H1 (cell line): ENCODE results near the gene SEPTIN5. TPM values are rescaled to one million over a fixed set of nuclear protein-coding genes. Genes with fewer than 3 reads are reported as not detected.

Source experiments
- CTCF ChIA-PET: fragments of 300-600 bp; sonication (Branson Sonifier 250); formaldehyde crosslinking; loops from one replicate; lab custom pipeline; 2021; ENCODE audit not compliant: partially characterized antibody; lab: Charles Lee
- POLR2A ChIA-PET: fragments of 300-600 bp; sonication (Branson Sonifier 250); formaldehyde crosslinking; loops from one replicate; lab custom pipeline; 2021; ENCODE audit warnings: inconsistent platforms; ENCODE audit not compliant: partially characterized antibody; lab: Charles Lee
- DNase-seq, 2 experiments: peaks; one replicate each; pipeline versions ENCODE4 v3.0.0 to v3.0.0-alpha.2; 2010 to 2022; ENCODE audit warnings: low spot score in 2 of 2, low read depth in 1 of 2, mixed read lengths in 1 of 2
- FAIRE-seq: peaks from 2 replicates; lab custom pipeline; 2011; peaks lifted over from hg19 to GRCh38; lab: Jason Lieb, UNC
- H2AFZ ChIP-seq: 2 replicates; pipeline ENCODE4 v1.8.1; 2012; ENCODE audit warnings: low read length, inconsistent platforms
- H2AK5ac ChIP-seq: 2 replicates; pipeline ENCODE4 v1.6.1; 2013; ENCODE audit warnings: low read depth, low read length
- H2BK120ac ChIP-seq: replicated peaks from 2 replicates; pipeline ENCODE3; 2013; ENCODE audit warnings: low read depth, low read length, inconsistent platforms
- H2BK12ac ChIP-seq: 2 replicates; pipeline ENCODE4 v1.6.1; 2013; ENCODE audit warnings: low read depth, low read length
- H2BK15ac ChIP-seq: 2 replicates; pipeline ENCODE4 v1.6.1; 2013; ENCODE audit warnings: low read length
- H2BK20ac ChIP-seq: 2 replicates; pipeline ENCODE4 v1.6.1; 2013; ENCODE audit warnings: low read length
- H2BK5ac ChIP-seq: 2 replicates; pipeline ENCODE4 v1.6.1; 2013; ENCODE audit warnings: low read depth, low read length
- H3K14ac ChIP-seq: 2 replicates; pipeline ENCODE4 v1.6.1; 2013; ENCODE audit warnings: inconsistent platforms; ENCODE audit not compliant: insufficient read length
- H3K18ac ChIP-seq: 2 replicates; pipeline ENCODE4 v1.6.1; 2013; ENCODE audit warnings: low read length; ENCODE audit errors: extremely low read depth
- H3K23ac ChIP-seq: 2 replicates; pipeline ENCODE4 v1.6.1; 2013; ENCODE audit warnings: inconsistent platforms; ENCODE audit not compliant: insufficient read length
- H3K23me2 ChIP-seq: 2 replicates; pipeline ENCODE4 v1.6.1; 2013; ENCODE audit warnings: low read depth, low read length
- H3K27ac ChIP-seq: 2 replicates; pipeline ENCODE4 v1.6.1; 2011; ENCODE audit warnings: low read depth, low read length, inconsistent platforms
- H3K27me3 ChIP-seq, 4 experiments: replicated peaks in 1 of 4; 1 replicate in 1 of 4; 2 replicates in 3 of 4; pipeline versions ENCODE4 v1.6.1 to v1.8.1; 2011 to 2013; ENCODE audit warnings: low read length in 3 of 4, mild to moderate bottlenecking in 3 of 4, inconsistent platforms in 2 of 4, mixed read lengths in 2 of 4, moderate library complexity in 1 of 4; ENCODE audit not compliant: control insufficient read depth in 3 of 4, insufficient read depth in 3 of 4; ENCODE audit errors: extremely low read depth in 1 of 4
- H3K36me3 ChIP-seq, 4 experiments: 2 replicates each; pipeline versions ENCODE4 v1.6.1 to v1.8.1; 2011 to 2013; ENCODE audit warnings: mild to moderate bottlenecking in 4 of 4, low read length in 3 of 4, moderate library complexity in 2 of 4, control low read depth in 1 of 4, inconsistent platforms in 1 of 4; ENCODE audit not compliant: insufficient read depth in 4 of 4, control insufficient read depth in 2 of 4
- H3K4ac ChIP-seq: replicated peaks from 2 replicates; pipeline ENCODE3; 2013; ENCODE audit warnings: low read length, low read depth, mixed read lengths, inconsistent platforms; ENCODE audit not compliant: insufficient read length
- H3K4me1 ChIP-seq, 4 experiments: replicated peaks in 1 of 4; 1 replicate in 1 of 4; 2 replicates in 3 of 4; pipeline versions ENCODE4 v1.6.1 to v1.8.1; 2011 to 2013; ENCODE audit warnings: low read length in 3 of 4, inconsistent platforms in 2 of 4, mixed read lengths in 1 of 4; ENCODE audit not compliant: insufficient read depth in 4 of 4, control insufficient read depth in 3 of 4
- H3K4me2 ChIP-seq, 2 experiments: 2 replicates each; pipeline versions ENCODE4 v1.6.1 to v1.8.1; 2011 to 2013; ENCODE audit warnings: low read depth in 2 of 2, low read length in 2 of 2, control low read depth in 1 of 2, inconsistent platforms in 1 of 2, mild to moderate bottlenecking in 1 of 2; ENCODE audit not compliant: insufficient read depth in 1 of 2
- H3K4me3 ChIP-seq, 4 experiments: fragments of 200-600, 300-600 bp in 1 of 4; sonication (generic), shearing (Covaris generic), sonication (Bioruptor Twin) in 1 of 4; 2 replicates each; pipeline versions ENCODE4 v1.5.1 to v1.8.1; 2011 to 2016; ENCODE audit warnings: low read length in 4 of 4, low read depth in 3 of 4, control low read depth in 2 of 4, inconsistent platforms in 2 of 4, mild to moderate bottlenecking in 2 of 4, mixed read lengths in 1 of 4, moderate library complexity in 1 of 4; ENCODE audit not compliant: insufficient read depth in 2 of 4; ENCODE audit errors: extremely low read depth in 1 of 4
- H3K56ac ChIP-seq: replicated peaks from 2 replicates; pipeline ENCODE3; 2013; ENCODE audit warnings: low read depth, mild to moderate bottlenecking, mixed read lengths, low read length, inconsistent platforms; ENCODE audit not compliant: insufficient read length
- H3K79me1 ChIP-seq: 2 replicates; pipeline ENCODE4 v1.6.1; 2013; ENCODE audit warnings: low read depth, low read length, control low read depth
- H3K79me2 ChIP-seq, 2 experiments: 2 replicates each; pipeline versions ENCODE4 v1.6.1 to v1.8.1; 2012 to 2013; ENCODE audit warnings: low read length in 2 of 2, mild to moderate bottlenecking in 2 of 2, inconsistent platforms in 1 of 2; ENCODE audit not compliant: insufficient read depth in 2 of 2, control insufficient read depth in 1 of 2
- H3K9ac ChIP-seq, 4 experiments: replicated peaks in 1 of 4; 1 replicate in 1 of 4; 2 replicates in 3 of 4; pipeline versions ENCODE4 v1.6.1 to v1.8.1; 2011 to 2013; ENCODE audit warnings: low read depth in 3 of 4, low read length in 3 of 4, control low read depth in 2 of 4, mild to moderate bottlenecking in 2 of 4, moderate library complexity in 2 of 4, inconsistent platforms in 1 of 4; ENCODE audit errors: extremely low read depth in 1 of 4
- H3K9me3 ChIP-seq, 2 experiments: 2 replicates each; pipeline versions ENCODE4 v1.6.1 to v1.8.1; 2012 to 2013; ENCODE audit warnings: mild to moderate bottlenecking in 2 of 2, moderate library complexity in 2 of 2, control low read depth in 1 of 2, inconsistent platforms in 1 of 2, low read depth in 1 of 2, low read length in 1 of 2, mixed read lengths in 1 of 2; ENCODE audit not compliant: insufficient read depth in 2 of 2
- H4K20me1 ChIP-seq, 2 experiments: replicated peaks in 1 of 2; 2 replicates each; pipeline versions ENCODE3 to v1.8.1; 2011 to 2013; ENCODE audit warnings: inconsistent platforms in 2 of 2, low read length in 2 of 2, mild to moderate bottlenecking in 1 of 2; ENCODE audit not compliant: insufficient read depth in 2 of 2, control insufficient read depth in 1 of 2
- H4K5ac ChIP-seq: 2 replicates; pipeline ENCODE4 v1.6.1; 2013; ENCODE audit warnings: low read length, low read depth, mixed read lengths, inconsistent platforms; ENCODE audit not compliant: insufficient read length
- H4K8ac ChIP-seq: 2 replicates; pipeline ENCODE4 v1.8.0; 2013; ENCODE audit warnings: mild to moderate bottlenecking, moderate library complexity, low read length, inconsistent platforms; ENCODE audit not compliant: insufficient read depth; ENCODE audit errors: extremely low read depth
- H4K91ac ChIP-seq: replicated peaks from 2 replicates; pipeline ENCODE3; 2013; ENCODE audit warnings: low read length, mixed read lengths, inconsistent platforms; ENCODE audit not compliant: insufficient read length
- EZH2 ChIP-seq: fragments of 200-600 bp; sonication (generic); IDR thresholded peaks from 2 replicates; pipeline ENCODE4 v1.7.1; 2012; ENCODE audit warnings: low read depth, mild to moderate bottlenecking, moderate library complexity, low read length, inconsistent platforms; ENCODE audit not compliant: severe bottlenecking
- SIRT6 ChIP-seq: IDR thresholded peaks from one replicate; pipeline ENCODE4 v1.7.1; 2012; ENCODE audit warnings: low read length, inconsistent platforms
- WGBS, 2 experiments: shearing (Covaris generic) in 1 of 2; methylation state at CpG; one replicate each; pipeline versions ENCODE4 v1.1.6 to v1.1.7; 2013 to 2015; ENCODE audit warnings: low lambda C conversion rate in 2 of 2, mixed read lengths in 2 of 2, inconsistent platforms in 1 of 2, low coverage in 1 of 2, missing lambda C conversion rate in 1 of 2; ENCODE audit not compliant: insufficient replicate concordance in 2 of 2, insufficient coverage in 1 of 2, insufficient read length in 1 of 2; ENCODE audit errors: extremely low coverage in 1 of 2, missing lambda C conversion rate in 1 of 2; 5-methylcytosine and 5-hydroxymethylcytosine counted together
- polyA plus RNA-seq, 7 experiments: library from polyadenylated mRNA; depleted of rRNA in 3 of 7; stranded (reverse) in 5 of 7; unstranded in 2 of 7; fragments of >200 nt in 5 of 7; fragments of 200-250 nt in 2 of 7; gene quantifications; 1 replicate in 5 of 7; 2 replicates in 1 of 7; 4 replicates in 1 of 7; pipeline versions ENCODE4 v1.2.1 to v1.2.3, GENCODE V29; 2011 to 2013; ENCODE audit warnings: missing spikeins in 2 of 7, mixed read lengths in 2 of 7
- total RNA-seq: library from RNA; stranded (reverse); fragmentation: NEBNext Ultra II Directional; extraction: Animal tissue kit (Norgen Biotek cat#: 25700); gene quantifications from 2 replicates; pipeline ENCODE4 v1.2.1, GENCODE V29; 2021

SEPTIN5 gene
- total and polyA plus RNA-seq, 2 of the 8 experiments (the other 6 are each of a cell fraction or from before 2014, with no cell fraction given), result 6.0 to 8.6 TPM

GRCh38 chr22:19758896-19759426 lies 44.7 kb downstream of the SEPTIN5 start:
- H2BK12ac ChIP-seq, result no peak overlapping the region
- peak overlapping the region in 1 of 4 experiments; percentile 23; a peak in 2 of 8 replicates for H3K4me3 ChIP-seq
- no peak overlapping the region for H2BK15ac ChIP-seq
- peak overlapping the region; percentile 8 to 51; a peak in 3 of 4 replicates for H3K4me2 ChIP-seq
- no peak overlapping the region for H2AK5ac ChIP-seq
- H2AFZ ChIP-seq, result no peak overlapping the region
- H4K5ac ChIP-seq, result no peak overlapping the region
- FAIRE-seq, result no peak
- H2BK120ac ChIP-seq, result no peak overlapping the region
- H3K14ac ChIP-seq, result no peak overlapping the region
- H3K36me3 ChIP-seq, result peaks cover 0 to 20% (median 0%) of the 10 kb centered on the region in 4 experiments; a peak in 1 of 8 replicates
- no peak overlapping the region for H3K27ac ChIP-seq
- H2BK5ac ChIP-seq, result no peak overlapping the region
- H3K79me1 ChIP-seq, result no peaks in the 10 kb centered on the region
- WGBS, 2 experiments, result 3% methylated on average over 15 of the region's 21 CpGs; no CpG with 5 or more reads in 1 of the 2 experiments
- peaks cover 89 to 97% (median 95%) of the 10 kb centered on the region in 4 experiments for H3K27me3 ChIP-seq
- H3K23ac ChIP-seq, result no peak overlapping the region
- peaks cover 0 to 59% (median 31%) of the 10 kb centered on the region in 4 experiments; a peak in 5 of 7 replicates for H3K4me1 ChIP-seq
- TF ChIP-seq SIRT6, result no peak
- peak; percentile 96 for TF ChIP-seq EZH2
- TF ChIP-seq, all 59 proteins: peak for 1
- Histone ChIP-seq H3K9ac (no peak overlapping the region), H3K18ac (no peak overlapping the region), H3K4ac (no peak overlapping the region), H3K23me2 (no peaks in the 10 kb centered on the region; the same call in 1 of the 2 replicates), H3K9me3 (no peaks in the 10 kb centered on the region), H4K8ac (no peak overlapping the region), H4K91ac (no peak overlapping the region), H3K79me2 (no peaks in the 10 kb centered on the region), H3K56ac (no peak overlapping the region), H4K20me1 (peaks cover 24 to 41% of the 10 kb centered on the region in 2 experiments), H2BK20ac (no peak overlapping the region)
- DNase-seq, result no peak
- POLR2A ChIA-PET, result no interaction called here
- CTCF ChIA-PET, result interaction anchor here (0.6 to 16.5 kb wide), 10 partner anchors 11 to 192 kb away, joined by 3 to 168 read pairs (median 4); partner anchors contain the start of gene GP1BB
